HepG2 (cell line): Measurements from ENCODE around the gene NNAT. TPM values are rescaled to one million over a fixed set of nuclear protein-coding genes. Genes with fewer than 3 reads are reported as not detected.

Experiments used
- ARNTL ChIP-seq: sonication (generic); formaldehyde crosslinking; IDR thresholded peaks from 2 replicates; pipeline ENCODE4 v1.4.0; 2020; ENCODE audit warnings: mild to moderate bottlenecking, missing genetic modification reagents
- BCLAF1 ChIP-seq: fragments of 450-650 bp; IDR thresholded peaks from 2 replicates; pipeline ENCODE4 v1.6.1; 2017; ENCODE audit warnings: mild to moderate bottlenecking
- HDAC1 ChIP-seq: sonication (generic); formaldehyde crosslinking; IDR thresholded peaks from 2 replicates; pipeline ENCODE4 v1.5.1; 2020; ENCODE audit warnings: mild to moderate bottlenecking, missing genetic modification reagents
- NCOA1 ChIP-seq: sonication (generic); formaldehyde crosslinking; IDR thresholded peaks from 2 replicates; pipeline ENCODE4 v1.9.0; 2021; ENCODE audit warnings: missing genetic modification reagents
- NFKBIZ ChIP-seq: IDR thresholded peaks from 2 replicates; pipeline ENCODE4 v1.6.1; 2018; ENCODE audit warnings: missing genetic modification reagents, missing compliant biosample characterization
- NR2C2 ChIP-seq: sonication (generic); formaldehyde crosslinking; IDR thresholded peaks from 2 replicates; pipeline ENCODE4 v1.4.0; 2020; ENCODE audit warnings: missing genetic modification reagents, mild to moderate bottlenecking, moderate library complexity, borderline replicate concordance
- NR2F2 ChIP-seq: IDR thresholded peaks from 2 replicates; pipeline ENCODE4 v1.6.1; 2012; ENCODE audit warnings: low read depth, inconsistent platforms, borderline replicate concordance
- RARG ChIP-seq: sonication (generic); formaldehyde crosslinking; IDR thresholded peaks from 2 replicates; pipeline ENCODE4 v1.4.0; 2020; ENCODE audit warnings: low read depth, mild to moderate bottlenecking, missing genetic modification reagents
- SP5 ChIP-seq: IDR thresholded peaks from 2 replicates; pipeline ENCODE4 v1.6.1; 2016; ENCODE audit warnings: low read depth, borderline replicate concordance
- ZFP37 ChIP-seq: sonication (generic); formaldehyde crosslinking; IDR thresholded peaks from 2 replicates; pipeline ENCODE4 v1.4.0; 2020; ENCODE audit warnings: missing genetic modification reagents, borderline replicate concordance
- ZNF367 ChIP-seq: sonication (generic); formaldehyde crosslinking; IDR thresholded peaks from 2 replicates; pipeline ENCODE4 v1.4.0; 2020; ENCODE audit warnings: missing genetic modification reagents, borderline replicate concordance
- ZNF550 ChIP-seq: sonication (generic); formaldehyde crosslinking; IDR thresholded peaks from 2 replicates; pipeline ENCODE4 v1.4.0; 2020; ENCODE audit warnings: mild to moderate bottlenecking, missing genetic modification reagents, borderline replicate concordance
- ZNF574 ChIP-seq: sonication (generic); formaldehyde crosslinking; IDR thresholded peaks from 2 replicates; pipeline ENCODE4 v1.4.0; 2020; ENCODE audit warnings: missing genetic modification reagents
- polyA plus RNA-seq, 8 experiments: library from polyadenylated mRNA; depleted of rRNA in 3 of 8; stranded (reverse) in 7 of 8; unstranded in 1 of 8; fragments of >200 nt; fragmentation: Illumina TruSeq in 4 of 8; extraction: Trizol in 4 of 8; gene quantifications; 2 replicates each; pipeline versions ENCODE4 v1.2.1 to v1.2.3, GENCODE V29; 2011 to 2016; ENCODE audit warnings: low read depth in 4 of 8, missing spikeins in 1 of 8, mixed read lengths in 1 of 8; ENCODE audit not compliant: insufficient read depth in 1 of 8
- total RNA-seq, 5 experiments: library from RNA; depleted of rRNA; stranded (reverse); fragments of >200 nt; fragmentation: Illumina TruSeq; extraction: Trizol; gene quantifications; 2 replicates each; pipeline ENCODE4 v1.2.3, GENCODE V29; 2016; ENCODE audit warnings: low read depth in 1 of 5
- TF ChIP-seq, protein P1 (sequence below): sonication (generic); formaldehyde crosslinking; IDR thresholded peaks from 2 replicates; pipeline ENCODE4 v1.8.0; 2022; ENCODE audit warnings: mild to moderate bottlenecking, missing genetic modification reagents, borderline replicate concordance
- TF ChIP-seq, protein P2 (sequence below): sonication (generic); formaldehyde crosslinking; IDR thresholded peaks from 2 replicates; pipeline ENCODE4 v1.4.0; 2020; ENCODE audit warnings: missing genetic modification reagents, borderline replicate concordance

The NNAT gene
- total and polyA plus RNA-seq, 2 of the 13 experiments (the other 11 are each of a cell fraction or from before 2014, with no cell fraction given): not detected

DNA sequence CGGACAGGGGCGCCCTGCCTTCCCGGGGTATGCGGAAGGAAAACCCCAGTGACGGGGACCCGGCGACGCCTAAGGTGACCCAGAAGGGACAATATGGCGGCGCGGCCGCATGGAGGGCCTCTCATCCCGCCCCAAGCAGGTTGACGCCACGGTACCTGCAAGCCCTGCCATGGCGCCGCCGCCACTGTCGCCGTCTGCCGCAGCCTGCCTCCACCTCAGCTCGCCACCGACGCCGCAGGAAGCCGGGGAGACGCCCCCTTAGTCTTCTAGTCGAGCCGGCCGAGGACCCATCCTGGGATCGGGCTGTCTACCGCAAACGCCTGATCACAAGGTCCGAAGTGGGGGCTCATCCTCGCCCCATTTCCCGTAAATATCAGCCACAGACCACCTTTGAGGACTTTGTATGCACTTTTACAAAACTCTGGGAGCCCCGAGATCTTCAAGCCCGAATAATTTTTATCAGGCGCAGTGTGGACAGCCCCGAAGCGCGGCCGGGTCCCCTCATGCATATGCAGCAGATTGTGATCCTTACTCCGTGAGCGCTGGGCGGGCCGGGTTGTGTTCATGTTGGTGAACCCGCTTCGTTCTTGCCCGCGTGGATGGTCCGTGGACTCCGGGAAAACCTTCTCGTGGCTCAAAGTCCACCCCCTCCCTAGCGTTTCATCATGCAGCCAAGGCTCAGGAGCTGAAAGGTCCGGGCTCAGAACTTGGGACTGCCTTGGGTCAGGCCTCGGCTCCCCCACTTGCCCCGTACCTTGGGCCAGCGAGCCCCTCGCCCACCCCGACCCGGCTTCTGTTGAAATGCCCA, 6.8 kb downstream of the NNAT start, which contains the start of gene BLCAP (continued):
- TF ChIP-seq ZNF574 (CRISPR knock-in tag): peak; percentile 66
- TF ChIP-seq SP5 (CRISPR knock-in tag): peak; percentile 25; the same call in 1 of the 2 replicates
- no peak for TF ChIP-seq NCOA1 (CRISPR knock-in tag)
- TF ChIP-seq, protein P1, sequence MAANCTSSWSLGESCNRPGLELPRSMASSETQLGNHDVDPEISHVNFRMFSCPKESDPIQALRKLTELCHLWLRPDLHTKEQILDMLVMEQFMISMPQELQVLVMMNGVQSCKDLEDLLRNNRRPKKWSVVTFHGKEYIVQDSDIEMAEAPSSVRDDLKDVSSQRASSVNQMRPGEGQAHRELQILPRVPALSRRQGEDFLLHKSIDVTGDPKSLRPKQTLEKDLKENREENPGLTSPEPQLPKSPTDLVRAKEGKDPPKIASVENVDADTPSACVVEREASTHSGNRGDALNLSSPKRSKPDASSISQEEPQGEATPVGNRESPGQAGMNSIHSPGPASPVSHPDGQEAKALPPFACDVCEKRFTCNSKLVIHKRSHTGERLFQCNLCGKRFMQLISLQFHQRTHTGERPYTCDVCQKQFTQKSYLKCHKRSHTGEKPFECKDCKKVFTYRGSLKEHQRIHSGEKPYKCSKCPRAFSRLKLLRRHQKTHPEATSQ: peak; percentile 60; the same call in 1 of the 2 replicates
- peak; percentile 84; the same call in 1 of the 2 replicates for TF ChIP-seq ARNTL
- no peak for TF ChIP-seq ZNF550 (CRISPR knock-in tag)
- peak; percentile 78 for TF ChIP-seq NR2C2 (CRISPR knock-in tag)
- no peak for TF ChIP-seq ZNF367 (CRISPR knock-in tag)
- TF ChIP-seq BCLAF1: no peak
- peak; percentile 67; the same call in 1 of the 2 replicates for TF ChIP-seq NFKBIZ (CRISPR knock-in tag)
- peak; percentile 82 for TF ChIP-seq RARG (CRISPR knock-in tag)
- peak; percentile 98 for TF ChIP-seq HDAC1 (CRISPR knock-in tag)
- TF ChIP-seq NR2F2: peak; percentile 64; the same call in 1 of the 2 replicates
- TF ChIP-seq, protein P2, sequence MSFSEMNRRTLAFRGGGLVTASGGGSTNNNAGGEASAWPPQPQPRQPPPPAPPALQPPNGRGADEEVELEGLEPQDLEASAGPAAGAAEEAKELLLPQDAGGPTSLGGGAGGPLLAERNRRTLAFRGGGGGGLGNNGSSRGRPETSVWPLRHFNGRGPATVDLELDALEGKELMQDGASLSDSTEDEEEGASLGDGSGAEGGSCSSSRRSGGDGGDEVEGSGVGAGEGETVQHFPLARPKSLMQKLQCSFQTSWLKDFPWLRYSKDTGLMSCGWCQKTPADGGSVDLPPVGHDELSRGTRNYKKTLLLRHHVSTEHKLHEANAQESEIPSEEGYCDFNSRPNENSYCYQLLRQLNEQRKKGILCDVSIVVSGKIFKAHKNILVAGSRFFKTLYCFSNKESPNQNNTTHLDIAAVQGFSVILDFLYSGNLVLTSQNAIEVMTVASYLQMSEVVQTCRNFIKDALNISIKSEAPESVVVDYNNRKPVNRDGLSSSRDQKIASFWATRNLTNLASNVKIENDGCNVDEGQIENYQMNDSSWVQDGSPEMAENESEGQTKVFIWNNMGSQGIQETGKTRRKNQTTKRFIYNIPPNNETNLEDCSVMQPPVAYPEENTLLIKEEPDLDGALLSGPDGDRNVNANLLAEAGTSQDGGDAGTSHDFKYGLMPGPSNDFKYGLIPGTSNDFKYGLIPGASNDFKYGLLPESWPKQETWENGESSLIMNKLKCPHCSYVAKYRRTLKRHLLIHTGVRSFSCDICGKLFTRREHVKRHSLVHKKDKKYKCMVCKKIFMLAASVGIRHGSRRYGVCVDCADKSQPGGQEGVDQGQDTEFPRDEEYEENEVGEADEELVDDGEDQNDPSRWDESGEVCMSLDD (CRISPR knock-in tag): 0 out of 2 replicates have a peak, but pooled peaks have one; percentile 37
- TF ChIP-seq ZFP37 (CRISPR knock-in tag): peak; percentile 36
